Stimulated activated naive CD8-positive, alpha-beta T cell treated with anti-CD3 and anti-CD28 coated beads, Interleukin-15, Interleukin-2, amounts not matched to agents 100 U/mL and 50 U/mL, for 24 hours (primary cell): ENCODE measurements around the gene PEX19.

Source experiments
- ATAC-seq: fragments of 150-1000 bp; cut with Tn5 transposase; one replicate; pipeline ENCODE4 v1.10.0; 2021
- DNase-seq: peaks from one replicate; pipeline ENCODE4 v3.0.0; 2021

PEX19 gene

DNA sequence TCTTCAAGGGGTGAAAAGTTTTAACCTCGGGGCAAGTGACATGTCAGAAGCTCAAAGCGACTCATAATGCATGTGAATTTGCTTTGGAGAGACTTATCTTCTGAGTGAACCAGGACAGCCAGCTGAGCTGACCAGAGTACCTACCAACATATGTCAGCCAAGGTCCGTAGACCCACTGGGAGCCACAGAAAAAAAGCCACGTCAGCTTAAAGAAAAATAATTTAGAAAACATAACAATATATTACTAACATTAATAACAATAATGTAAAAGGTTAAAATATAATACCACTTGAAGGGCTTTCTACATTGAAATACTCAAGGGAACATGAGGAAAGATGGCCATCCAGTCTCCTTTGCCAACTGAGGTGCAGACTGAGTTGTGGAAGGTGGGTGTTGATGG, 6.9 kb downstream of the PEX19 start:
- ATAC-seq (no peak), DNase-seq (no peak)

DNA sequence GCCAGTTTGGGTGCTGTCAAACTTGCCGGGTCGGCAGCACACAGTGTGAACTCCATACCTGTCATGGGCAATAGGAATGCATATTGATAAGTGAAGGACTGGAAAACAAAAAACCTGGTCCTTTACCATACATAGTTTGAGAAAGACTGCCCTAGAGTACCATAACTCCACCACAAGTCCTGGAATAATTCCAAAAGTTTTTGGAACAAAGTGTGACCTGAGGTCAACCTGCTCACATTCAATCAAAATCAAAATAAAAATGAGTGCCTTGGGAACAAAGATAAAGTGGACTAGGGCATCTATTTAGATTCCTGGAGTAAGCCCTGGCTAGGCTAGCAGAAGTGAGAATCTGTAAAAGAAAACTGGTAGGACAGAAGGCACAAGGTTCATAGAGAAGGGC, 7.6 kb downstream of the PEX19 start:
- DNase-seq = no peak

DNA sequence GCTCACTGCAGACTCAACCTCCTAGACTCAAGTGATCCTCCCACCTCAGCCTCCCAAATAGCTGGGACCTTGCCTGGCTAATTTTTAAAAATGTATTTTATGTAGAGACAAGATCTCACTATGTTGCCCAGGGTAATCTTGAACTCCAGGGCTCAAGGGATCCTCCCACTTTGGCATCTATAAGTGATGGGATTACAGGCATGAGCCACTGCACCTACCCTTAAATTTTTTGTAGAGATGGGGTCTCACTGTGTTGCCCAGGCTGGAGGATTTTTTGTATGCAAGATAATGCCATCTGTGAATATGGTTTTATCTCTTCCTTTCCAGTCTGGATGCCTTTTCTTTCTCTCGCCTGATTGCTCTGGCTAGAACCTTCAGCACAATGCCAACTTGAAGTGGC, 13.9 kb downstream of the PEX19 start:
- no peak for ATAC-seq

More for the DNA sequence above, 7.6 kb downstream of the PEX19 start:
- no peak for ATAC-seq

DNA sequence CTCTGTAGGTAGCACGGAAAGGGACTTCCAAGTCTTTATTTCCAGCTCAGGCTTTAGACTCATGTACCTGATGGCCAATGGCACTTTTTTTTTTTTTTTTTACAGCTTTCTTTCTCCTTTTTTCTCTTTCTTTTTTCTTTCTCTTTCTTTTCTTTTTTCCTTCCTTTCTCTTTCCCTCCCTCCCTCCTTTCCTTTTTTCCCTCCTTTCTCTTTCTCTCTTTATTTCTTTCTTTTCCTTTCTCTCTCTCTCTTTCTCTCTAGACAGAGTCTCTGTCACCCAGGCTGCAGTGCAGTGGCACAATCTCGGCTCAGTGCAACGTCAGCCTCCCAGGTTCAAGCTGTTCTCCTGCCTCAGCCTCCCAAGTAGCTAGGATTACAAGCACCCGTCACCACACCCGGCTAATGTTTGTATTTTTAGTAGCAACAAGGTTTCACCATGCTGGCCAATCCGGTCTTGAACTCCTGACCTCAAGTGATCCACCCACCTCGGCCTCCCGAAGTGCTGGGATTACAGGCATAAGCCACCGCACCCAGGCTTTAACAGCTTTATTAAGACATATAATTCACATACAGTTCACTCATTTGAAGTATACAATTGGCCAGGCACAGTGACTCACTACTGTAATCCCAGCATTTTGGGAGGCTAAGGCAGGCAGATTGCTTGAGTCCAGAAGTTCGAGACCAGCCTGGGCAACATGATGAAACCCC, 17.5 kb downstream of the PEX19 start:
- DNase-seq (no peak), ATAC-seq (no peak)

More for the DNA sequence above, 13.9 kb downstream of the PEX19 start:
- no peak for DNase-seq

DNA sequence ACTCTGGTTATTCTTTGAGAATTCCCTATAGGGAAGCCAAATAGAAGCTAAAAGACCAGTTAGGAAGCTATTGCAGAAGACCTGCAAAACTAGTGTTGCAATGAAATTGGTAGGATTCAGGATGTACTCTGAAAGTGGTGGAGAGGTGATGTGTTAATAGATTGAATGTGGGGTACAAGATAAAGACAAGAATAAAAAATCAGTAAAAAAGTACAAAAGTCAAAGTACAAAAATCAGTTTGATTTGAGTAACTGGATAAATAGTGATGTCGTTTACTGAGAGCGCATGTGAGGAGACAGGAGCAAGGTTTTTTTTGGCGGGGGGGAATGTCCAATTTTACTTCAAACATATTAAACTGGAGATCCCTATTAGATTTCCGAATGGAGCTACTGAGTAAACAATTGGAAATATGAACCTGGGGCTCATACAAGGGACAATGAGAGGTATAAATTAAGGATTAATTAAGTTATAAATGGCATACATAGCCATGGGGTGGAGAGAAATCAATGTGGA, 20.1 kb downstream of the PEX19 start:
- DNase-seq (no peak), ATAC-seq (no peak)

GRCh38 chr1:160261893-160262794, 22.8 kb downstream of the PEX19 start, which contains the start of gene DCAF8:
Gene DCAF8, minus strand, starts transcription at chr1:160262549. Its CDS starts 18,541 bp downstream, at chr1:160244008.
- ATAC-seq (peak; percentile 90), DNase-seq (peak; percentile 99)

DNA sequence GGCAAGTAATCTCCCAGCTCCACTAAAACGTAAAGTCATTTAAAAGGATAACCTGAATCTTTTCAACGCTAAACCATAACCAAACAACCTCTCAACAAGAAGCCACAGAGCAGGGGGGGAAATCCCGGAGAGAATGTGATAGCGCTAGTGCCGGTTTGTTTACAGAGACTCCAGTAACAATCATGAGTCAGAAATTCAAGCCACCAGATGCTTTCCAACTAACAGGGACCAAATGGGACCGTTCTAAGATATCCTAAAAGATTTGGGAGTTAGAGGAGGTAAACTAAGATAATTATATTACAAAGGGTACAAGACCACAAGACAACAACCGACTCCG, 23.4 kb downstream of the PEX19 start:
- DNase-seq = peak; percentile 72
- ATAC-seq = peak; percentile 45

- ATAC-seq = no peak
- DNase-seq = no peak
These were observed 24.2 kb downstream of the PEX19 start for GRCh38 chr1:160260406-160261382.

DNA sequence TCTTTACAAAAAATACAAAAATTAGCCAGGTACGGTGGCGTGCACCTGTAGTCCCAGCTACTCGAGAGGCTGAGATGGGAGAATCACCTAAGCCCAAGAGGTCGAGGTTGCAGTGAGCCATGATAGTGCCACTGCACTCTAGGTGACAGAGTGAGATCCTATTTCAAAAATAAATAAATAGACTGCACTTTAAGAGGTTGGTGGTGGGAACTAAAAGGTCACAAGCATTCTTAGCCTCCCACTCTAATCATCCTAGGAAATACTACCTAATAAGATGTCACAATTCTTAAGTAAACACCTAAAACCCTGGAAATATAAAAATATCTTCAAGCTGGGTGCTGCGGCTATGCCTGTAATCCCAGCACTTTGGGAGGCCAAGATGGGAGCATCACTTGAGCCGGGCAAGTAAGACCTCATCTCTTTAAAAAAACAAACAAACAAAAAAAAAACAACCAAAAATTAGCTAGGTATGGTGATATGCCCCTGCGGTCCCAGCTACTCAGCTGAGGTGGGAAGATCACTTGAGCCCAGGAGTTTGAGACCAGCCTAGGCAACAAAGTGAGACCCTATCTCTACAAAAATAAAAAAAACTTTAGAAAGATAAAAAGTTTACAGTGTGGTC, 26.6 kb downstream of the PEX19 start:
- DNase-seq = no peak
- ATAC-seq = no peak

- DNase-seq (no peak), ATAC-seq (no peak)
These were observed 27.4 kb downstream of the PEX19 start for GRCh38 chr1:160257411-160258015.

- ATAC-seq = no peak
These were observed 28.4 kb downstream of the PEX19 start for GRCh38 chr1:160256396-160257046.

GRCh38 chr1:160255781-160256300, 29.1 kb downstream of the PEX19 start:
- ATAC-seq = no peak
- no peak for DNase-seq

More at GRCh38 chr1:160256396-160257046, 28.4 kb downstream of the PEX19 start:
- DNase-seq = no peak

DNA sequence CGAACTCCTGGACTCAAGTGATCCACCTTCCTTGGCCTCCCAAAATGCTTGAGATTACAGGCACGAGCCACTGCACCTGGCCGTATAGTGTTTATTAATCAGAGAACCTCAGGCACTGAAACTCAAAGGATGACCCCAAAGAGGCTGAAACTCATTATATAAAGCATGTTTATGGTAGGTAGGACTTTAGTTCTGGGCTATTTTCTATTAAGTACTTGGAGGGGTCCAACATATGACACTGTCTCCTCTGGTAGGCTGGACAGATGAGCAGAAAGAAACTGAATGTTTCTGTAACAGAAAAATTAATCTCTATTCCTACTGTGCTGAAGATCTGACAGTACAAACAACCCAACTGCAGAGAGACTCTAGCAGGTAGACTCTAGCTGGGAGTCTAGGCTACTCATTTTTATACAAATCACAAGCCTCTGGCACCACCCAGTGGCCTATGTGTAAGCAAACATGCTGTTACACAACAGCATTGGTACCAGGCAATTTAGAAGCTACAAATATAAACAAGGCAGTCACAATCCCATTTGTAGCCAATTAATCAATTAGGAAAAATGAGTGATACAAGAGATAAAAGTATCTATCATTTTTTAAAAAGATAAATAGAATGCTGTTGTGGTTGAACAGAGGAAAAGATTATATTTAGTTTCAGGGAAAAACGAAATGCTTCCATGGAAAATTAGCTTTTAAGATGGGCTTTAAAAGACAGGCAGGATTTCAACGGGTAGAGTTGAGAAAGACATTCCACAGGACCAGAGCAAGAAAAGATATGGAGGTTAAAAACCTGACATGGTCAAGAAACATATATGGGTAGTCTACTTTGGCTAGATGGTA, 33.0 kb downstream of the PEX19 start:
- DNase-seq (peak; percentile 38), ATAC-seq (no peak)

DNA sequence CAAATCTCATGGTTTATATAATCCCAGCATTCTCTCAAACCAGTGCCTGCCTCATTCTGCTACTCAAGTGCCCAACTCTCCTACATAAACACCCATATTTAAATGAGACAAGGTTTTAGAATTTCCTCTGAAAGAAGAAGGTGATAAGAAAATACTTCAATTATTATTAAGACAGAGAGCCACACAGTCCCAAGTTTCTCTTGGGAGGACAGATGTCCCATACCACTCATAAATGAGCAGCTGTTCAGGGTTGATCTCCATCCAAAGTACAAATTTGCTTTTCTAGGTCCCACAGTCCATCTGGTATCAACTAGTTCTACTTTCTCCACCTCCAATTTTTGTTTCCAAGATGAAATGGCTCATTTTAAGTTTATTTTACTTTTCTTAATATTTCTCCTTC, 33.9 kb downstream of the PEX19 start:
- no peak for ATAC-seq
- no peak for DNase-seq

DNA sequence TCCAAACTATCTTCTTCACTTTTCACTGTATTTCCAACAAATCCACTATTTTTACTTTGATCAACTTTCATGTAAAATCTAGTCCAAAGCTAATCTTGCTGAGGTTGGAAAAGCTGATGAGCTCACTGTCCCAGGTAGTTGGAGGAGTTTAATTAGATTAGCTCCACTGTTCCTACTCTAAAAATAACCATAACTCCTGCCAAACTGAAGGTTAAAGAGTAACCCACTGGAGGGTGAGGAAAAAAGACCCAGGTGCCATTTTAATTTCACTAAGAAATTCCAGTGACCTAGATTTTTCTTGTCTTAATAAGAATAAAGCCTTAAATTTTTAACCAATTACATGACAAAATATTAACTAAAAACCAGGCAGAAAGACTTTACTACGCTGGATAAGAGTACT, 37.9 kb downstream of the PEX19 start:
- DNase-seq = no peak
- ATAC-seq = no peak

DNA sequence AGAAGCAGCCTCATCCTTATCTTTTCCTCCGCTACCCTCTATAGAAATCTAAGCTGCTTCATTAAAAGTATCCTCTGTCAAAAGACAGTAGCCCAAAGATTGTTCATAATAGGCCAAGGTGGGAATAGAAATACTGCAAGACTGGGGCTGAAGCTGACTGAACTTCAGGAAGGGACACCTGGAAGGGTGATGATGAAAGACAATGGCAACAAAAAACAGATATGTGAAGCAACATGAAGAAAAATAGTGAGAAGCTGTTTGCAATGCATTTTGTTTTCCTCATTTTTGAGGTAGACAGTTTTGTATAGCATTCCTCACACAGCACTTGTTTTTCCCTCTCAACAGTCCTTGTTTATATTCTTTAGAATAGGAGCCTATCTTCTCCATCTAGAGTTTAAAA, 39.5 kb downstream of the PEX19 start:
- DNase-seq (no peak), ATAC-seq (no peak)

GRCh38 chr1:160244209-160244608, 40.7 kb downstream of the PEX19 start:
- no peak for DNase-seq
- ATAC-seq = no peak

DNA sequence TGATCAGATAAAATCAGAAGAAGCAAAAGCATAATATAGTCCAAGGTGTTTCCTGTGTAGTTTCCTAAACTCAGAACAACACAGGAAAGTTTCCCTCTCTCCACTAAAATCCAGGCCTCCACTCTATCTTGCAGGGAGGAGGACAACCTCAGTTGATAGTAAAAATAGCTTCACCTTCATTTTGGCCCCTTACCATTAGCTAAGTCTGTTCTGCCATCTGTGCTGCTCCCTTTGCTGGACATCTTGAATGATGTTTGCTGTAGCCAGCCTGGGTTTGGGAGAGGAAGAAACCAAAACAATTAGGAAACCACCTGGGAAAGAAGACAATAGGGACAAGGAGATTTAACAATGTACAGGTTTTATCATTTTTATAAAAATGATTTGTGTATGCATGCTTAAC, 41.2 kb downstream of the PEX19 start:
- ATAC-seq = no peak
- DNase-seq = no peak

DNA sequence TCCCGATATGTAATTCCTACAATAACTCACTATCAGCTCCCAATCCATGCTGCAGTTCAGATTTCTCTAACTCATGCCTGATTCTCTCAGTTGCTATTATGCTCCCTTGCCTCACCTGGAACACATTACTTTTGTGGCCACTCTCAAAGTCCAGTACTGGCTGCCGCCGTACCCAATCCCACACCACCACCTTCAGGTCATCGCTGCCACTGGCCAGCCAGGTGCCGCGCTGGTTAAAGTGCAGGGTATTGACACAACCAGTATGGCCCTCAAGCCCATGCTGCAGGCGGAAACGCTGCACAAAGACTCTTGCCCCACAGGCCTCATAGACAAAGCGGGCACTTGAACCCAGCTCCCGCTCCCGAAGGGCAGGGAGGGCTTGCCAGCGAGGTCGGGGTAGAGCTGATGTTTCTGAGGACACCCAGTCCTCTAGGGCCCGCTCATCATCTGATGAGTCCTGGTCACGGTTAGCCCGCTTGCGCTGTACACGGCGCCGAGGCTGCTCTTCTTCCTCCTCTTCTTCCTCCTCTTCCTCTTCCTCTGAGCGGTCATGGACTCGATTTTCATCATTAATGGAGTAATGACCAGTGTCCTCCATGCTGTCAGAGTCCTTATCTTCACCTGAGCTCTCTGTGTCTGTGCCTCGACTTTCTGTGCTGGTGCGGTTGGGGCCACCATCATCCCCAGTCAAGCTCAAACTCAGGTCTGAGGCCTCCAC, 45.2 kb downstream of the PEX19 start:
- no peak for ATAC-seq

More for the DNA sequence above, 45.2 kb downstream of the PEX19 start:
- no peak for DNase-seq
